HG03439 (cell line): ENCODE data around the gene MLN.

Source experiments
- ATAC-seq: cut with Tn5 transposase; IDR thresholded peaks from one replicate; pipeline ENCODE4 v1.9.1; 2021; ENCODE audit warnings: mild to moderate bottlenecking, moderate library complexity; ENCODE audit not compliant: unreplicated experiment

Gene MLN

DNA sequence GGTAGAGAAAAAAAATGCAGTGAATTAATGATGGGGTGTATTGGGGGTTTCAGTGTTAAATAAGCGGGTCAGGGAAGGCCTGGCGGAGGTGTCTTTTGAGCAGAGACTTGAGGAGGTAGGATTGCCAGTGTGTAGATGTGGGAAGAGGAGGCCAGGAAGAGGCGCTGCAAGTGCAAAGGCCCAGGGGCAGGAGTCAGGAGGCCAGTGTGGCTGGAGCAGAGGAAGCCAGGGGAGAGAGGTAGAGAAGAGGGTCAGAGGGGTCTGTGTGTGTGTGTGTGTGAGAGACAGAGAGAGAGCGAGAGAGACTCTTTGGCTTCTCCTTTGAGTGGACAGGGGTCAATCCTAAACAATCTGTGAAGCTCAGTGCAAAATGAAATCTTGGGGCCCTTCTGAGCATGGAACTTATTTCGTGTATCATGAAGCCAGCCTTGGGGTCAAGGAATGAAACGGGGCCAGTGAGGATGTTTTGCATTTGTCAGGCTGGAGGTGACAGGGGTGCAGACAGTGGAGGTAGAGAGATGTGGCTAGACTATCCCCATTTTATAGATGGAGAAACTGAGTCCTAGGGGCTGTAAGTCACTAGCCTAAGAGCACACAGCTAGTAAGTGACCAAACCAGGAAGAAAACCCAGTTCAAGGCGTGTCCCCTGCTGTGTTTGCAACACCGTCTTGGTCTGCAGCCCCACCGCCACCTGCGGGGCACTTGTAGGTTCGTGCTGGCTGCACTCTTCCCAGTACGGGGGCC, 47.4 kb downstream of the MLN start:
- no peak for ATAC-seq

DNA sequence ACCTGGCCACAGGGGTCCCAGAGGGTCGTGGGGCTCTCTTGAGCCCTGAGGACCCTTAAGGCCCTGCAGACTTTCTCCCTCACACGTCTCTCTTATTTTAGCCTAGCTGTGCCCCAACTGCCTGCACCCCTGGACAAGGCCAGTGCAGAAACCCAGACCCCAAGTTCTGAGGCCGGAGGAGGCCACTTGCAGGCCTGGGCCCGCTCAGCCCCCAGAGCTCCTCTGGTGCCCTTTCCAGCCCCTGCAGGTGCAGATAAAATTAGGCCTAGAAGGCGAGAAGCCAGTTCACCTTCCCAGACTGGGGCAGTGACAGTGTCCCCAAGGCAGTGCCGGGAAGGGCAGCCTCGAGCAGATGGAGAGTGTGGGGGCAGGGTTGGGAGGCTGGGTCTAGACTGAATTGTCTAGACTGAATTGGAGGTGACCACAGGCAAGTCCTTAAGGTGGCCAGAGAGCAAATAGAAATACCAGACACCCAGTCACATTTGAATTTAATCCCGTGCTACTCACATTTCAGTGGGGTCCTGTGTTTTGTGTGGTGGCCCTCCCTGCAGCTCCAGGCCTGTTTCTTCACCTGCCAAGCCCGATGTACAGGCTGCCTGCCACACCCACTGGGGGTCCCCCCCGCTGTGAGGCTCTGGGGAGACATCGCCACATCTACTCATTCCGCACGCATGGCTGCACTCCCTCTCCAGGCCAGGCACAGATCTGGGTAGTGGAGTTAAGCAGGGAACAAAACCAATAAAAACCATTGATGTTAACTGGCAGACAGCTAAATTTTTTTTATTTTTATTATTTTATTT, 48.5 kb downstream of the MLN start:
- no peak for ATAC-seq

DNA sequence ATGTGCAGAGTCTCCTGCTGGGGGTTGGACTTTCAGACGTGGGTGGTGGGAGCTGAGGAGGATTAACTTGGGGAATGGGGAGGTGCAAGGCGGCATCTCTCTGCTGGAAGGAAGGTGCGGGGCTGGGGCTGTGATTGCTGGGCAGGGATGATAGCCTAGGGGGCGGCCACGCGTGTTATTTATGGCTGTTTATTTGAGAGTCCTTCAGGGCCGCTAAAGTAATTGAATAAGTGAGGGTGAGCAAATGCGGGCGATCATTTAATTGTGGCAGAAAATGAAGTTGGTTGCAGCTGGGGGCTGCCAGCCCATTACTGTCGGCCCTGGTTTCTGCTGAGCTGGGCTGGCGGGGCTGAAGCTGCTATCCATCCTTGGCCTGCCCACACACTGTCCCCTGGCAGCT, 49.6 kb downstream of the MLN start:
- no peak for ATAC-seq

DNA sequence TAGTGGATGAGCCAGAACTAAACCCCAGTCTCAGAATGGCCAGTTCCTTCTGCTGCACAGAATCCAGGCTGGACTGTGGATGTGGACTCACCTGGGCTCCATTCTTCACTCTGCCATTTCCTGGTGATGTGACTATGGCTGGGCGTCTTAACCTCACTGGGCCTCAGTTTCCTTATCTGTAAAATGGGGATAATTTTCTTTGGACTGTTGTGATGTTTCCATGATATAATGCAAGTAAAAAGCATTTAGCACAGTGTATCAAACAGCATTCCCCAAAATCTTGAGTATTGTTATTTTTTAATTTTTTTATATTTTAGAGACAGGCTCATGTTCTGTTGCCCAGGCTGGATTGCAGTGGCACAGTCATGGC, 51.2 kb downstream of the MLN start:
- ATAC-seq: no peak

DNA sequence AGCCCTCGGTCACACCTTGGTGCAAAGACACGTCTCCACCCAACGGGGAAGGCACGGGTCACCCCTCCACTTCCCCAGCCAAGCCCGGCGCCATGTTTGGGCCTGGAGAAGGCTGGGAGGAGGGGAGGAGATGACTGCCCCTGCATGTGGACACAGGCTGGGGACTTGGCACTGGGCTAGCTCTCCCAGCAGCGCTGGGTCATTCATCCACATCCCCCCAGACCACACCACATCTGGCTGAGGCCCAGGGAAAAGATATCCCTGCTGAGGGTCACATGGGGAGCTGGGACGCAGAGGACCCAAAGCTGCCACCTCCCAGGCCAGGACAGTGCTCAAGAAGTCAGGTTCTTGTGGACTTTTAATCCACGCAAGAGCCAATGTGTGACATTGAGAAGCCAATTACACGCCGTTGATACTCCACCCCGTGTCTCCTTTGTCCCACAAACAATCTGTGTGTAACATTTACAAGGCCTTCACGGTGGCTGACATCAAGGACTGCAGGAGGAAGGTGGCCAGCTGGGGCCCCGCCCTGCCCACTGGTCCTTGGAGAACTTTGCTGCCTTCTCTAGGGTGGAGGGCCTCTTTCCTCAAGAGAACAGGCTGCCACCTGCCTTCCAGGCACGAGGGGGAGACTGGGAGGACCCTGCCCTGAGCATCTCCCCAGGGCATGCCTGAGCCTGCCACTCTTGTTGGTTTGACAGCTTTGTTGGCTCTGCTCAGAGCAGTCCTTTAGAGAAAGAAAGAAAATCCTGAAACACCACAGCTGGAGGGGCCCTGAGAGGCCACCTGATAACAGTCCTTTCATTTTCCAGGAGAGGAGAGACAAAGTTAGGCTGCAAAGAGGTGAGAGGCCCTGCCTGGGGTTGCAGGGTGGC, 51.8 kb downstream of the MLN start:
- ATAC-seq: no peak

DNA sequence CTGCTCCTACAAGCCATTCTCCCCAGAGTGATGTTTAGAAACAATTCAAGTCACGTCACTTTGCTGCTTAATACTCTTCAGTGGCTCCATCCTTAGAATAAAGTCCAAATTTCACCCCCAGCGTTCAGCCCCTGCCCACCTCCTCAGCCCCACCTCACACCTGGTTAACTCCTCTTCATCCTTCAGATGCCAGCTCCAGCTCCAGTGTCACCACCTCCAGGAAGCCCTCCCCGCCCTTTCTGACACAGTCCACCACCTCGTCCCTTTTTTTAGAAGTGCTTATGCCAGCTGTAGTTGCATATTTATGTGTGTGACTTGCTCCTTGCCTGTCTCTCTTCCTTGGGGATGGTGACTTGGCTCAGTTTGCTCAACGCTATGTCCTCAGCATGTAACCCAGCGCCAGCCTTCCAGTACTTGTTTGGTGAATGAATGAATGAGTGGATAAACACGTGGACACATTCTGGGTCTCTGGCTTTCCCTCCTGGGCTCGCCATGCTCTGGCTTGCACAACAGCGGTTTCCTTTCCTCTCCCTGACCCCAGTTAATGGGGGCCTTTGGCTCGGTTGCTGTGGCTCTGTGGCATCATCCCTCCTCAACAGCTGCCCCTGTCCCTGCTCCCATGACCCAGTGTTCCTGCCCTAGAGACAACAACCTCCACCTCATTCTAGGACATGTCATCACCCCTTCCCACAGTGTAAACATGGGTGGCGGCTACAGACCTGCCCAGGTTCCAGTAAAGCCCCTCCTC, 53.4 kb downstream of the MLN start:
- ATAC-seq: no peak

DNA sequence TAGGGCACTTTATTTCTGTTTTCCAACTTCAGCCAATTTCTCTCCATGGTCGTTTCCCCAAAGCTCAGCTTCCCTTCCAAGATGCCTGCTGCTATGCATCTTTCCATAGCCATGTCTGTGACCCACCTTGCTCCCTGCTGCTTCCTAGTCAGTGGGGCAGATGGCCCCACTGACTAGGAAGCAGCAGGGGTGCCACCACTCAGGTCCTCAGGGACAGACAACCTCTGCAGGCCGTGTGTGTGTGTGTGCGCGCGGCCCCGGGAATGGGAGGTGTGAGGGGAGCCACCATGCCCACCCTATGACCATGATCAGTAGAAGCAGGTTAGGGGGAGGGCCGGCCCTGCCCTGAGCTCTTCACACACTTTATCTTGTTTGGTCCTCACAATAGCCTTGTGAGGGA, 54.4 kb downstream of the MLN start:
- ATAC-seq: no peak

DNA sequence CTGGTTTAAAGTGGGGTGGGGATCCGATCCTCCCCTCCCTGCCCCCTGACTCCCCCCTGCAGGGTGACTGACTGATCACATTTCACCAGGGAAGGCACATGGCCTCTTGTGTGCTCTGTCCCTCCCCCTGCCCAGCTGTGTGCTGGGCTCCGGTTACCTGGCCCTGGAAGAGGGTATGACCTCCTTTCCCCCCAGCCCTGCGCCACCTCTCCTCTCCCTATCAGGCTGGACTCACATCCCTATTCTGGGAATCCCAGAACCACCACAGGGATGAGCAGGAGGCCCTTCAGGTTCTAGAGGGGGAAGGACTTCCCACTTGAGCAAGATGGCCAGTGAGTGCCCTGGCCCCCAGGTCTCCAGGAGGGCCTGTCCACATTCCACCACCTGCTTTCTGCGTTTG, 55.0 kb downstream of the MLN start:
- no peak for ATAC-seq

DNA sequence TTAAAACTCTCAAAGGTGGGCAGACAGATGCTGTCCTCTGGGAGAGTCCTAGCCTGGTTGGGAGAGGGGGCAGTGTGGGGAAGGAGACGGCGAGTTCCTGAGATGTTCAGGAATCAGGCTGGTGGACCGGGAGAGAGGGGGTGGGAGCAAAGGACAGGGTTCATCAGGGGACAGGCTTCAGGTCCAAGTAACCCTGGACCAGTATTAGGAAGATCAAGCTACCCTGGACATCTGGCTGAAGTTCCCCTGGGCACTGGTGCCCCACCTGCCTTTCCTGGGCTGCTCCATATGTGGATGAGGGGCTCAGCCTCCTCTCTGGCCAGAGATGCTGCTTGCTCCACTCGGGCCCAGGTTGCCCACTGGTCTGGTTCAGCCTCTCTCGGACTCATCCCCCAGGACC, 56.0 kb downstream of the MLN start:
- ATAC-seq: no peak

DNA sequence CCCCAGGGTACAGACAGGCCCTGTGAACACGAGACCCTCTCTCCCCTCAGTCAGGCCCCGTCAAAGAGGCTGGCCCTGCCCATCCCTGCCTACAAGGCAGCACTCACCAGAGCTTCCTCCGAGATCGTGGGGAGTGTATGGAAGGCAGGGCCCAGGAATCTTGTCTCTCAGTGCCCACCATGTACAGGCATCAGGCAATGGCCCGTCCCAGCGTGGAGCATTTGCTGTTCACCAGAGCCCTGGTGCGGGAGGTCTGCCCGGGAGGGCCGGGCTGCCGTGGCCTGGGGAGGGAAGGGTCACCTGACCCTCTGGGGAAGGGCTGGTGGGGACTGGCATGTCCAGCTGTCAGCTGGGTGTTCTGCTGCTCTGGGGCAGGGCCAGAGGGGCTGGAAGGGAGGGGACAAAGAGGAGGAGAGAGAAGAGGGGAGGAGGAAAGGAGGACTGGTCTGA, 57.1 kb downstream of the MLN start, which contains the start of gene IP6K3:
Gene IP6K3 (minus strand): TSS at position 255 of the 450 bp plus-strand sequence. CDS start 11,429 bp downstream, outside the sequence.
- ATAC-seq: no peak

DNA sequence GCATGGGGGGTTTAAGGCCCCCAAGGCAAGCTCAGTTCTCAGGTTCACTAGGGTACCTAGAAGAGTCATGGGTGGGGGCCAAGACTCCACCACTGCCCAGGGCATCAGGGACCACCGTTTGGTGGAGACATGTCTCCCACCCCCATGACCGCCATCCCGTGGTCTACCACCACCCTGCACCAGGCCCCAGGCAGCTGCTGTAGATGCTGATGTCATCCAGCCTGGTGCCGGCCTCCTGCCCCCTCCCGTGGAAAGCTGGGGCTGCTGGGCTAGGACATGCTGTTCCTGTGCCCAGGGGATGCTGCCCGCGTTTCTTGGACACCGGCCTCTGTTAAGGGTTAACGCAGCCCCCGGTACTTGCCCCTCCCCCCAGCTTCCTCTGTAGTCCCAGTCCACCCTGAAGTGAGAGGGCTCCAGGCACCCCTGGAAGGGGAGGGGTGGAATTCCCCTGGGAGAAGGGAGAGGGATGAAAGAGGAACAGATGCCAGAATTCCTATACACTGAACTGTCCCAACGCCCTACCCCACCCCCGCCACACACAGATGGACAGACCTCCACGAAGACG, 57.7 kb downstream of the MLN start:
- ATAC-seq: no peak

DNA sequence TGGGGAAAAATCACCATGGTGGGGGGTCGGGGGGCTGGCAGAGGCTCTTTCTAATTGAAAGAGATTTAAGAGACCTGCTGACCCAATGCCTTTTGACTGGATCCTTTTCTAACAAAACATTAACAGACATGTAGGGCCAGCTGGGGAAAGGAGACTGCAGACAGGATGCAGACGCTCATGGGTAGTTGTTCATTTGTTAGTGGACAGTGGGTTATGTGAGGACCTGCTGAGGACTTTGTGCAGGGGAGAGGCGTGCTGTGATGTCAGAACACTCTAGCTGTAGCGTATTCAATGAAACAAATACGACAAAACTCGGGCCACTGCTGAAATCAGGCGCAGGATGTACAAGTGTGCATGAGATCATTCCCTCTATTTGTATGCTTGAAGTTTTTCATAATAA, 58.3 kb downstream of the MLN start:
- no peak for ATAC-seq

DNA sequence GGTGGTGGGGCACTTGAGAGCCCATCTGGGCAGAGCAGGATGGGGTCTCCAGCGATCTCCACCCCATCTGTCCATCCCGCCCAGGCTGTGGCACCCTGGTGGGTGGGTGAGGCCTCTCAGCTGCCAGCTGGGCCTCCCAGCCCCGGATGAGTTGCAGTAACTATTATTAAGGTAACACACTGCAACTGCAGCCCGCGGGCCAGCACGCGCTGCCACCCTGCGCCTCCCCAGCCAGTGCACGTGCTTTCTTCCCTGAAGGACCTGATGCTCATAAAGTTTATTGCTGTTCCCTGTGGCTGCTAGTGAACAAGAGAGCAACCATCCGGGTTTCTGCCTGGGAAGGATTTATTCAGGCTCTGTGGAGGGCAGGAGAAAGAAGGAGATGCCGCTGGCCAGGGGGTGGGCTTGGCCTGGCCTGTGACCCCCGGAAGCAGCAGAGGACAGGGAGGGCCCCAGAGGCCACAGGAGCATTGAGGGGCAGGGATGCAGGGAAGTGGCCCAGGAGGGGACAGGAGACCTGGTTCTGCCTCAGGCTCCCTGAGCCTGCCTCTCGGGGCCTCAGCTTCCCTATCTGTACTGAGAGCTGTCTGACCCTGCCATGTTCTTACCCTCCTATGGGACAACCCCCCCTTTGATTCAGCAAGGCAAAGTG, 58.8 kb downstream of the MLN start:
- no peak for ATAC-seq
